DND-41 (cell line): ENCODE measurements around the gene DIRAS2.

Experiments used
- CTCF ChIP-seq: IDR thresholded peaks from 2 replicates; pipeline ENCODE4 v1.5.1; 2012; ENCODE audit warnings: borderline replicate concordance, low read length, moderate library complexity, mild to moderate bottlenecking; ENCODE audit not compliant: poor library complexity, severe bottlenecking; ENCODE audit errors: extremely low read depth
- EZH2 ChIP-seq: IDR thresholded peaks from 3 replicates; pipeline ENCODE4 v1.6.1; 2012; ENCODE audit warnings: borderline replicate concordance, low read depth, mild to moderate bottlenecking, moderate library complexity, low read length, inconsistent platforms; ENCODE audit not compliant: severe bottlenecking

- no peak for TF ChIP-seq CTCF
- TF ChIP-seq EZH2 = no peak
Observed at GRCh38 chr9:90629354-90629753, 13.3 kb downstream of the DIRAS2 start.
